ENCODE measurements around the gene SYT1. TPM values are rescaled to one million over a fixed set of nuclear protein-coding genes. Genes with fewer than 3 reads are reported as not detected.

Gene SYT1
- total and polyA plus RNA-seq, 4 donors = 0.53 to 0.84 (median 0.64) TPM

GRCh38 chr12:79098530-79098929 lies 234.0 kb downstream of the SYT1 start:
- H3K9ac ChIP-seq (ENCODE audit: low read depth in 1 of 2, low read length in 2 of 2) = no peak overlapping the region
- no peaks in the 10 kb centered on the region for H3K9me3 ChIP-seq (ENCODE audit: control insufficient read depth in 4 of 4, low read length in 3 of 4)
- no peaks in the 10 kb centered on the region for H3K36me3 ChIP-seq (ENCODE audit: control insufficient read depth in 4 of 4, insufficient read depth in 3 of 4, low read depth in 1 of 4, low read length in 3 of 4)

GRCh38 chr12:79108962-79109361 lies 244.4 kb downstream of the SYT1 start:
- no peaks in the 10 kb centered on the region for H3K36me3 ChIP-seq (ENCODE audit: control insufficient read depth in 4 of 4, insufficient read depth in 3 of 4, low read depth in 1 of 4, low read length in 3 of 4)
- no peaks in the 10 kb centered on the region for H3K4me1 ChIP-seq (ENCODE audit: control insufficient read depth in 4 of 4, insufficient read depth in 4 of 4, low read length in 3 of 4)
- 89% methylated on average over 2 of the region's 2 CpGs for WGBS
- no peak for DNase-seq (ENCODE audit: low spot score)
- no peak overlapping the region for H3K4me3 ChIP-seq (ENCODE audit: low read depth in 1 of 3, low read length in 3 of 3)
- no peak overlapping the region for H3K27ac ChIP-seq (ENCODE audit: low read depth in 1 of 2, low read length in 2 of 2)
- TF ChIP-seq FOXA2 (IDR thresholded peaks at IDR 0.05) (no peak), RAD21 (IDR thresholded peaks at IDR 0.05) (no peak), ATF3 (IDR thresholded peaks at IDR 0.05) (no peak)
- H3K27me3 ChIP-seq (ENCODE audit: control insufficient read depth in 4 of 4, insufficient read depth in 4 of 4, low read length in 3 of 4) = no peaks in the 10 kb centered on the region
- no peaks in the 10 kb centered on the region for H3K9me3 ChIP-seq (ENCODE audit: control insufficient read depth in 4 of 4, low read length in 3 of 4)
- no peak overlapping the region for H3K9ac ChIP-seq (ENCODE audit: low read depth in 1 of 2, low read length in 2 of 2)

More at GRCh38 chr12:79098530-79098929, 234.0 kb downstream of the SYT1 start:
- 68% methylated on average over 3 of the region's 3 CpGs for WGBS
- no peak for TF ChIP-seq NR2F2 (IDR thresholded peaks at IDR 0.05)
- TF ChIP-seq HNF4G (IDR thresholded peaks at IDR 0.05) = no peak
- TF ChIP-seq TAF1 (conservative IDR thresholded peaks at IDR 0.05) = no peak
- no peak for TF ChIP-seq SP1 (IDR thresholded peaks at IDR 0.05)
- TF ChIP-seq ATF3 (IDR thresholded peaks at IDR 0.05) = no peak
- TF ChIP-seq RXRA (IDR thresholded peaks at IDR 0.05) = no peak
- Histone ChIP-seq H3K4me3 (ENCODE audit: low read depth in 1 of 3, low read length in 3 of 3) (no peak overlapping the region), H3K4me1 (ENCODE audit: control insufficient read depth in 4 of 4, insufficient read depth in 4 of 4, low read length in 3 of 4) (no peaks in the 10 kb centered on the region), H3K27ac (ENCODE audit: low read depth in 1 of 2, low read length in 2 of 2) (no peak overlapping the region), H3K27me3 (ENCODE audit: control insufficient read depth in 4 of 4, insufficient read depth in 4 of 4, low read length in 3 of 4) (no peaks in the 10 kb centered on the region)
- DNase-seq (ENCODE audit: low spot score) = no peak

- Histone ChIP-seq H3K9me3 (ENCODE audit: control insufficient read depth in 4 of 4, low read length in 3 of 4) (no peaks in the 10 kb centered on the region), H3K27ac (ENCODE audit: low read depth in 1 of 2, low read length in 2 of 2) (no peak overlapping the region), H3K9ac (ENCODE audit: low read depth in 1 of 2, low read length in 2 of 2) (no peak overlapping the region), H3K27me3 (ENCODE audit: control insufficient read depth in 4 of 4, insufficient read depth in 4 of 4, low read length in 3 of 4) (no peaks in the 10 kb centered on the region), H3K36me3 (ENCODE audit: control insufficient read depth in 4 of 4, insufficient read depth in 3 of 4, low read depth in 1 of 4, low read length in 3 of 4) (no peaks in the 10 kb centered on the region), H3K4me1 (ENCODE audit: control insufficient read depth in 4 of 4, insufficient read depth in 4 of 4, low read length in 3 of 4) (no peaks in the 10 kb centered on the region), H3K4me3 (ENCODE audit: low read depth in 1 of 3, low read length in 3 of 3) (no peak overlapping the region)
- TF ChIP-seq ATF3 (IDR thresholded peaks at IDR 0.05) (no peak), HNF4G (IDR thresholded peaks at IDR 0.05) (no peak), RXRA (IDR thresholded peaks at IDR 0.05) (no peak), SP1 (IDR thresholded peaks at IDR 0.05) (no peak)
- TF ChIP-seq, protein P1, sequence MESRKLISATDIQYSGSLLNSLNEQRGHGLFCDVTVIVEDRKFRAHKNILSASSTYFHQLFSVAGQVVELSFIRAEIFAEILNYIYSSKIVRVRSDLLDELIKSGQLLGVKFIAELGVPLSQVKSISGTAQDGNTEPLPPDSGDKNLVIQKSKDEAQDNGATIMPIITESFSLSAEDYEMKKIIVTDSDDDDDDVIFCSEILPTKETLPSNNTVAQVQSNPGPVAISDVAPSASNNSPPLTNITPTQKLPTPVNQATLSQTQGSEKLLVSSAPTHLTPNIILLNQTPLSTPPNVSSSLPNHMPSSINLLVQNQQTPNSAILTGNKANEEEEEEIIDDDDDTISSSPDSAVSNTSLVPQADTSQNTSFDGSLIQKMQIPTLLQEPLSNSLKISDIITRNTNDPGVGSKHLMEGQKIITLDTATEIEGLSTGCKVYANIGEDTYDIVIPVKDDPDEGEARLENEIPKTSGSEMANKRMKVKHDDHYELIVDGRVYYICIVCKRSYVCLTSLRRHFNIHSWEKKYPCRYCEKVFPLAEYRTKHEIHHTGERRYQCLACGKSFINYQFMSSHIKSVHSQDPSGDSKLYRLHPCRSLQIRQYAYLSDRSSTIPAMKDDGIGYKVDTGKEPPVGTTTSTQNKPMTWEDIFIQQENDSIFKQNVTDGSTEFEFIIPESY (IDR thresholded peaks at IDR 0.05) = no peak
- DNase-seq (ENCODE audit: low spot score) = no peak
Measured at GRCh38 chr12:79114896-79115295, 250.3 kb downstream of the SYT1 start.

GRCh38 chr12:79115743-79116142 lies 251.2 kb downstream of the SYT1 start:
- no peak overlapping the region for H3K27ac ChIP-seq (ENCODE audit: low read depth in 1 of 2, low read length in 2 of 2)
- H3K27me3 ChIP-seq (ENCODE audit: control insufficient read depth in 4 of 4, insufficient read depth in 4 of 4, low read length in 3 of 4) = no peaks in the 10 kb centered on the region
- no peaks in the 10 kb centered on the region for H3K4me1 ChIP-seq (ENCODE audit: control insufficient read depth in 4 of 4, insufficient read depth in 4 of 4, low read length in 3 of 4)
- DNase-seq (ENCODE audit: low spot score) = no peak
- no peak overlapping the region for H3K9ac ChIP-seq (ENCODE audit: low read depth in 1 of 2, low read length in 2 of 2)
- no peaks in the 10 kb centered on the region for H3K36me3 ChIP-seq (ENCODE audit: control insufficient read depth in 4 of 4, insufficient read depth in 3 of 4, low read depth in 1 of 4, low read length in 3 of 4)
- no peak overlapping the region for H3K4me3 ChIP-seq (ENCODE audit: low read depth in 1 of 3, low read length in 3 of 3)
- no peaks in the 10 kb centered on the region for H3K9me3 ChIP-seq (ENCODE audit: control insufficient read depth in 4 of 4, low read length in 3 of 4)
- no peak for TF ChIP-seq SP1 (IDR thresholded peaks at IDR 0.05)
- TF ChIP-seq MAX (IDR thresholded peaks at IDR 0.05) = no peak
- TF ChIP-seq HNF4G (IDR thresholded peaks at IDR 0.05) = no peak
- no peak for TF ChIP-seq FOXA1 (IDR thresholded peaks at IDR 0.05)
- TF ChIP-seq JUND (IDR thresholded peaks at IDR 0.05) = no peak
- TF ChIP-seq RXRA (IDR thresholded peaks at IDR 0.05) = no peak
- TF ChIP-seq GABPA (IDR thresholded peaks at IDR 0.05 in 1 of 2, conservative IDR thresholded peaks at IDR 0.05 in 1 of 2) = no peak
- no peak for TF ChIP-seq YY1 (IDR thresholded peaks at IDR 0.05)
- no peak for TF ChIP-seq NR2F2 (IDR thresholded peaks at IDR 0.05)
- no peak for TF ChIP-seq RAD21 (IDR thresholded peaks at IDR 0.05)
- TF ChIP-seq, protein P1 (IDR thresholded peaks at IDR 0.05) = no peak
- TF ChIP-seq EGR1 (IDR thresholded peaks at IDR 0.05; ENCODE audit: low read depth in 2 of 2) = no peak
- TF ChIP-seq HNF4A (conservative IDR thresholded peaks at IDR 0.05) = no peak
- TF ChIP-seq FOXA2 (IDR thresholded peaks at IDR 0.05) = no peak

All from liver (tissue), 9 donors.